Peyer's patch (tissue), 4 donors: ENCODE measurements around the gene SMURF2.

ENCODE experiments used
- POLR2A ChIP-seq, 2 donors: fragments of 450-650 bp; IDR thresholded peaks; one replicate each; pipeline ENCODE4 v1.5.1; 2017; ENCODE audit warnings: antibody characterized with exemption in 2 of 2, mild to moderate bottlenecking in 2 of 2, moderate library complexity in 2 of 2
- TF ChIP-seq, protein P1 (sequence below), 6 experiments: fragments of 450-650 bp in 4 of 6; fragments of 200-600 bp in 2 of 6; sonication (generic) in 1 of 6; IDR thresholded peaks; one replicate each; pipeline ENCODE4 v1.5.1; 2017 to 2019; ENCODE audit warnings: antibody characterized with exemption in 6 of 6, mild to moderate bottlenecking in 3 of 6, moderate library complexity in 1 of 6

DNA sequence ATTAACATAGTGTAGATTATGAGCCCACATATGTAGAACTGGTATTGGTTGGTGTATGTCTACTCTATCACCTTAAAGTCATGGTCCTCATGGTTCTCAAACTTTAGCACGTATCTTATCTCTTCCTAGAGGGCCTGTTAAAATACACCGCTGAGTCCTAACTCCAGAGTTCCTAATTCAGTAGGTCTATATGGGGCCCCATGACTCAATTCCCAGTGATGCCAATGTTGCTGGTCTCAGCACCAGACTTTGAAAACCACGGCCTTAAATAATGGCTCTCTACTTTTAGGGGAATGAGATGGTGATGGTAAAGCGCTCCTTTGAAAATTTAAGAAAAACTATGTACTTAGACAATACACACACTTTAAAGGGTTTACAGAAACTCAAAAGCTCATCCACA is 36.6 kb downstream of the SMURF2 start:
- TF ChIP-seq, protein P1, sequence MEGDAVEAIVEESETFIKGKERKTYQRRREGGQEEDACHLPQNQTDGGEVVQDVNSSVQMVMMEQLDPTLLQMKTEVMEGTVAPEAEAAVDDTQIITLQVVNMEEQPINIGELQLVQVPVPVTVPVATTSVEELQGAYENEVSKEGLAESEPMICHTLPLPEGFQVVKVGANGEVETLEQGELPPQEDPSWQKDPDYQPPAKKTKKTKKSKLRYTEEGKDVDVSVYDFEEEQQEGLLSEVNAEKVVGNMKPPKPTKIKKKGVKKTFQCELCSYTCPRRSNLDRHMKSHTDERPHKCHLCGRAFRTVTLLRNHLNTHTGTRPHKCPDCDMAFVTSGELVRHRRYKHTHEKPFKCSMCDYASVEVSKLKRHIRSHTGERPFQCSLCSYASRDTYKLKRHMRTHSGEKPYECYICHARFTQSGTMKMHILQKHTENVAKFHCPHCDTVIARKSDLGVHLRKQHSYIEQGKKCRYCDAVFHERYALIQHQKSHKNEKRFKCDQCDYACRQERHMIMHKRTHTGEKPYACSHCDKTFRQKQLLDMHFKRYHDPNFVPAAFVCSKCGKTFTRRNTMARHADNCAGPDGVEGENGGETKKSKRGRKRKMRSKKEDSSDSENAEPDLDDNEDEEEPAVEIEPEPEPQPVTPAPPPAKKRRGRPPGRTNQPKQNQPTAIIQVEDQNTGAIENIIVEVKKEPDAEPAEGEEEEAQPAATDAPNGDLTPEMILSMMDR (IDR thresholded peaks at IDR 0.05) = no peak
- TF ChIP-seq POLR2A (IDR thresholded peaks at IDR 0.05) = no peak
